ENCODE measurements around the gene CHST11.
"Not testable (repeated sequence)": the region's sequence is repeated elsewhere in the genome, so short reads cannot be mapped to it uniquely, and the experiment has no call there.

The CHST11 gene

DNA sequence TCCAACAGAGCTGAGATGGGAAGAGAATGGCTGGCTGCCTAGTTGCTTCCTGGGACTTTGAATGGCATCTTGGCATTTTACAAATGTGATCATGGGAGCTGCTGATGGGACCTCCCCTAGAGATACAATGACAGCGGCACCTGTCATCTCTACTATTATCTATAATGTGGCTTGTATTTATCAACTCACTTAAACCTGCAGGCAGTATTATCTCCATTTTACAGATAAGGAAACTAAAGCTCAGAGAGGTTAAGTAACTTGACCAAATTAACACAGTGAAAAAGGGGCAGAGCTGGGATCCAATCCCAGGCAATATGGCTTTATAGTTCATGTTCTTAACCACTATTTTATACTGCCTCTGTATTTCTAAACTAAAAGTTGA, 111.7 kb downstream of the CHST11 start:
- no peak for DNase-seq

GRCh38 chr12:104568935-104569334, 112.2 kb downstream of the CHST11 start:
- no peak for DNase-seq

GRCh38 chr12:104569346-104570173, 112.8 kb downstream of the CHST11 start:
- peak; percentile 45 to 55 for DNase-seq

DNA sequence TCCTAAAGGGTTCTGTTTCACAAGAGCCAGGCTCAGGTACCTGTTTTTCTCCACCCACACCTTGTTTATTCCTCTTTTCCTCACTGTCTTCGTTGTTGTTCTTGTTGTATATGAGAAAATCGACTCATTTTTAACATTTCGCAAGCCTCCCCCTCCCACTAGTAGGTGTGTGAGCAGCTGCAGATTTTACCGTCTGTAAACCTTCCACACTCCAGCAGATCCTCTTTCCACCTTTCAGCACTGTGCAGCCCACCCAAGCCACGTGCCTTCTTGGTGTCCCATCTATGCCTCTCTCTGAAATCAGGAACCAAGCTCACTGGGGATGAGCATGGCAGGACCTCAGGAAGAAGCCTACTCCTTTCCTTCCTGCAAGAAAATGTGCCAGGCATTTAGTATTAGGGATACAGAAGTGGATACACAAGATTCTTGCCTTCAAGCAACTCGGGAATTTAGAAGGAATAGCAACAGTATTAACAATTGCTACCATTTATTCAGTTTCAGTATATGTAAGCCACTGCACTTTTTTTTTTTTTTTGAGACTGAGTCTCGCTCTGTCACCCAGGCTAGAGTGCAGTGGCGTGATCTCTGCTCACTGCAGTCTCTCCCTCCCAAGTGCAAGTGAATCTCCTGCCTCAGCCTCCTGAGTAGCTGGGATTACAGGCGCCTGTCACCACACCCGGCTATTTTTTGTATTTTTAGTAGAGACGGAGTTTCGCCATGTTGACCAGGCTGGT, 113.6 kb downstream of the CHST11 start:
- no peak for DNase-seq

DNA sequence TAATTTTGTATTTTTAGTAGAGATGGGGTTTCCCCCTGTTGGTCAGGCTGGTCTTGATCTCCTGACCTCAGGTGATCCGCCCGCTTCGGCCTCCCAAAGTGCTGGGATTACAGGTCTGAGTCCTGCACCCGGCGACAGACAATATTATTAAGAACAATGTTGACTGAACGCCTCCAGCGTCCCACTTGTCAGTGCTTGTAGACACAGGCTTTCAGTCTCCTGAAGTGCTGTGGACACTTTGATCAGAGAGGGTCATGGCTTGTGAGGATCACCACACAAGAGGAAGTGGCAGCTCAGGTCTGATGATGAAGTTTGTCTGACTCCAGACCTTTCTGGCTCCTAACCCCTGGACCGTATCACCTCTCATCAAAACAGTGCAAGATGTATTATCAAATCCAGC, 114.6 kb downstream of the CHST11 start:
- no peak for DNase-seq

DNA sequence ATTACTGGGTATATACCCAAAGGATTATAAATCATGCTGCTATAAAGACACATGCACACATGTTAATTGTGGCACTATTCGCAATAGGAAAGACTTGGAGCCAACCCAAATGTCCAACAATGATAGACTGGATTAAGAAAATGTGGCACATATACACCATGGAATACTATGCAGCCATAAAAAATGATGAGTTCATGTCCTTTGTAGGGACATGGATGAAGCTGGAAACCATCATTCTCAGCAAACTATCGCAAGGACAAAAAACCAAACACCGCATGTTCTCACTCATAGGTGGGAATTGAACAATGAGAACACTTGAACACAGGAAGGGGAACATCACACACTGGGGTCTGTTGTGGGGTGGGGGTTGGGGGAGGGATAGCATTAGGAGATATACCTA, 117.6 kb downstream of the CHST11 start:
- not testable (repeated sequence) for DNase-seq

DNA sequence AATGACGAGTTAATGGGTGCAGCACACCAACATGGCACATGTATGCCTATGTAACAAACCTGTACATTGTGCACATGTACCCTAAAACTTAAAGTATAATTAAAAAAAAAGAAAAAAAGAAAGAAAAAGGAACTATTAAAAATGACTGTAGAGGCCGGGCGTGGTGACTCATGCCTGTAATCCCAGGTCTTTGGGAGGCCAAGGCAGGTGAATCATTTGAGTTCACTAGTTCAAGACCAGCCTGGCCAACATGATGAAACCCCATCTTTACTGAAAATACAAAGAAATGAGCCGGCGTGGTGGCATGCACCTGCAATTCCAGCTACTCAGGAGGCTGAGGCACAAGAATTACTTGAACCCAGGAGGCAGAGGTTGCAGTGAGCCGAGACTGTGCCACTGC, 118.0 kb downstream of the CHST11 start:
- DNase-seq: peak in 1 of 2 experiments; percentile 26

DNA sequence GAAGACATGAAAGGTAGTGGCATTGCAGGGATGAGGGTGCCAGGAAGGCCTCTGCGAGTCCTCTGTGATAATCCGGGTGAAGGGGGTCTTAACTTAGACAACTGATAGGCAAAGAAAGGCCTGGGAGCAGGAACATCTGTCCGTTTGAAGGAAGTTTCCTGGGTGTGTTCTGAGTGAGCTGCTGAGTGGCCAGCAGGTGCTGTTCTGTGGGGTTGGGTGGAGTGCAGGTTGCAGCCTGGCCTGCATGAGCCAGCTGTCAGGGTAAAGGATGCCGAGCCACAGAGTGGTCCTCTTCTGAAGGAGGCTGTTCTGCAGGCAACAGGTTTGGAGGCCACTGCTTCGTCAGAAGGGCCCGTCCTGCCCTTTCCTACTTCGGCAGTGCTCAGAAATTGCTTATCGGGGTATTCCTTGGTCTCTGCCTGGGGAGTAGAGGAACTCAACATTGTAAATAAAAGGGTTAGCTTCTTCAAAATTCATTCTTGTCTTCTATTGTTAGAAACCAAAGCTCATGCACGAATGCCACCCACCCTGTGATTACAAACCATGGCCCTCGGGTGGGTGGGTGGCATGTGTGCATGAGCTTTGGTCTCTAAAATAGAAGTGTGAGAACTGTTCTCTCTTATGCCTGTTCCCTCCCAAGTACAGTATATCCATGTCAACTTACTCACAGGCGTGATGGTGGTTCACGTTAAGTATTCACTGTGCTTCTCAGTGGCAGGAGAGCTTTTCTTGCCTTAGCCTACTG, 118.9 kb downstream of the CHST11 start:
- no peak for DNase-seq

DNA sequence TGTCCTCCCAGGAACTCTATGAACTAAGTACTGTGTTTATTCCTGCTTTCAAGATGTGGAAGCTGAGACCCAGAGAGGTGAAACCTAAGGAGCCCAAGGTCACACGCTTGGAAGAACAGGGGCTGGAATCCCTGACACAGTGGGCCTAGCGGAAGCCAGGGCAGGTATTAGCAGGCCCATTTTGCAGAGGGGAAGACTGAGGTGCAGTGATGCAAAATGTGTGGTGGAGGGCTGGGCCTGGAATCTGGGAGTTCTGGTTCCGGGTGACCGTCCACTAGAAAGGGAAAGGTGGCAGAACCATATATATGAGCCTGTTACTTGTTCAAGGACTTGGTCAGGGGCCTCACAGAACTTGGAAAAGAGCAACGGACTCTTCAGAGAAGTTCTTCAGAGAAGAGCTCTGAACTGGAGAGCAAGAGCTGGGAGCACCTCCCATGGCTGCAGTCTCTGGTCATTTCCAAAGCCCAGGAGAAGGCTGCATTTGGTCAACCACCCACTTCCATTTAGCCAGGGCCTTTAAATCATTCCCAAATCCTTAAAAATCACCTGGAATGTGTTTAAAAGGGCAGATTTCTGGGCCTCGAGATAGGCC, 119.5 kb downstream of the CHST11 start:
- DNase-seq: no peak

DNA sequence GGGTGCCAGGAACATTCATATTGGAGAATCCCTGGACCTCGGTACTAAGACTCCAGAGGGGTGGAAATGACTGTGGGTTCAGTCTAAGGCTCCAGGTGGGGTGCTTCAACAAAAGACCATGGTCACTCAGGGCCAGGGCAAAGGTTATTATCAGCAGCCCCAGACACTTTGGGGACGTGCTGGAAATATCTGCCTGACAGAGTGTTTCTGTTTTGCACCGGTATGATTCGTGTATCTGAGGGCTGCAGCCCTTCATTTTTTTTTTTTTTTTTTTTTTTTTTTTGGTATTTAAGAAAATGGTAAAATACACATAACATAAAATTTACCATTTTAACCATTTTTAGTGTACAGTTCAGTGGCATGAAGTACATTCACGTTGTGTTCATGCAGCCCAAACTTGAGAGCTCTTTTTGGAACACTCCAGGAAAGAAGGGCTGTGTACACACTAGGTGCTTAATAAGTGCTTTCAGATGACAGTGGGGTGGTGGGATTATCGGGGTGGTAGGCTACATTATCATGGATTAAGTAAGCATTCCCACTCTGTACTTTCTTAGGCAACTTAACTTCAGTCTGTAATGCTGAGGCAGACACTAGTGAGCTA, 120.3 kb downstream of the CHST11 start:
- no peak for DNase-seq

GRCh38 chr12:104577581-104577981, 120.8 kb downstream of the CHST11 start:
- no peak for DNase-seq

GRCh38 chr12:104578453-104578852, 121.7 kb downstream of the CHST11 start:
- peak; percentile 37 to 49 for DNase-seq

DNA sequence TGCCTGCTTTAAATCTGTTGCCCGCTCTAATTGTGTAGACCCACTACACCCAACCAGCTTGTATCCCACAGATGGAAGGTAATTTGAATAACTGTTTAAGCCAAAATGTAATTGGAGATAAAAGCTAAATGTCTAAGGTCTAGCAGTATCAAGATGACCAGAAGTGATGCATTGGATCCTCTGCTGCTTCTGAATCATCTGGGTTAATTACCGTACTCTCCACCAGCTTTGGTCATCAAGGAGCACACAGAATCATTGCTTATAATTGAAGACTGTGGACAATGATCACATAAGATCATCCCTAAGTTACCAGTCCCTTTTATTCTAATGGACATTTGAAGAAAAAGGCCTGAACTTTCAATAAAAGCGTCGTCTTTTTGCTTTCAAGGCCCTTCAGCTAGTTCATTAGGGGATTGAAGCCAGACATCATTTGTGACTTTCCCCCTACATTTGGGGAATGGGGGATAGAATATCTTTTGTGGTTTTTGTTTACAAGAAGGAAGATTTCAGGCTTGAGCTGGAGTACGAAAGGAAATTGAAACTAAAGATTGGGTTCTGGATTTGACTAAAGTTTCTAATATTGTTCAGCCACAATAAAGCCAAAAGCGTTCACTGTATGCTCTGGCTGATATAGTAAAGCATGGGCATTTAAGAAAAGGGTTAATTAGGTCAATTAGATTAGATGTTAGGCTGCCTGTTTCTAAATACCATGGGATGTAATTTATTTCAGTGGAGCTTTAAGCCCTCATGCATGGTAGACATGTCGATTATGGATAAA, 123.2 kb downstream of the CHST11 start:
- no peak for DNase-seq

DNA sequence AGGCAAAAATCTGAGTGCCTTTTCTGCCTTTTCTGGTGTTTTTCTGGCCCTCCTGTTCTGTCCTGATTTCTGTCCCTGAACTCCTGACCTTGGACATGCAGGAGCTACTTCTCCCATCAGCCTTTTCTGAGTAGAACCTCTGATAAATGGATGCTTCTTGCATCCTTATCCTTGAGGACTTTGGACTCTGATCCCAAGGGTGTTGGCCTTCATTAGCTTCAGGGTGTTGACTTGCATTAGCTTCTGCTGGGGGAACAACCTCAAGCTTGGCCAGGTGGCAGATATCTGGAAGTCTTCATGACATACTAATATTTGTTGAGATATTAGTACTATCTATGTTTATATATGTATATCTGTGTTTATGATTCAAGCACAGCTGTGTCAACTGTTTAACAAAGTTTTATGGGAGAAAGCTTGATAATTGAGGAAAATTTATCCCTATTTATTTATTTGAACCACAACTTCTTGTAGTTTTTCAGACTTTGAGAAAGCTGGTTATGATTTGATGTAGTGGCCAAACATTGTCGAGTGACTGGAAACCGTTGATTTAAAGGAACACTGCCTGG, 124.3 kb downstream of the CHST11 start:
- DNase-seq: no peak

- DNase-seq: no peak
These were observed 126.0 kb downstream of the CHST11 start for GRCh38 chr12:104582739-104583138.

DNA sequence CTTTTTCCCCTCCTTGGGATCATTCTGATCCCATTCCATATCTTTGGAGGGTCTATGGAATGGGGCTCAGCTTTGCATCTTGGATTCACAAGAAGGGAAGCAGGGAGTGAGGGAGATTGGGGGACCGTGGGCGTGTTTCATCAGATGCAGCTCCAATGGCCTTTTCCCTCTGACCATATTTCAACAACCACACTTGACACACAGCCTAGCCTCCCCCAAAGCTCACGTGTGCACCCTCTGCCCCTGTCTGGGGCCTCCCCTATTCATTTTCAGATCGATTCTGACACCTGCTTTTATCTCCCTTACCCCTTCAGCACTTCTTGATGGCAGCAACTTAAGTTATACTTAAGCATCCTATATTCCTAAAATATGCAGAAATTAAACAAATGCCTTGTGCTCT, 126.6 kb downstream of the CHST11 start:
- DNase-seq: no peak

DNA sequence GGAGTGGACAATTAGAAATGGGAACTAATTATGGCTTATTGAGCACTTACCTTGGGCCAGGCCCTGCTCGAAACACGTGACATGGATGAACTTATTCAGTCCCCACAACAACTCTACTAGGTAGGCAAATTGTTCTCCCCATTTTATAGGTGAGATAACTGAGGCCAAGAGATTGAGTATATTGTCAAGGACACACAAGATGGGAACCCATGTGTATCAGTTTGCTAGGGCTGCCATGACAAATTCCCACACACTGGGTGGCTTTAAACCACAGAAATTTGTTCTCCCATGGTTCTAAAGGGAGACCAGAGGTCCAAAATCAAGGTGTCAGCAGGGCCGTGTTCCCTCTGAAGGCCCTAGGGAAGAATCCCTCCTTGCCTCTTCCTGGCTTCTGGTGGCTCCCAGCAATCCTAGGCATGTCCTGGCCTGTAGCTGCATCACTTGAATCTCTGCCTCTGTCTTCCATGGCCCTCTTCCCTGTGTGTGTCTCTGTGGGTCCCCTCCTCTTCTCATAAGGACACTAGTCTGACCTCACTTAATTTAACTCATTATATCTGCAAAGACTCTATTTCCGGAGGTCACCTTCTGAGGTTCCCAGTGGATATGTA, 128.8 kb downstream of the CHST11 start:
- DNase-seq: no peak

GRCh38 chr12:104586351-104586919, 129.7 kb downstream of the CHST11 start:
- DNase-seq: no peak

DNA sequence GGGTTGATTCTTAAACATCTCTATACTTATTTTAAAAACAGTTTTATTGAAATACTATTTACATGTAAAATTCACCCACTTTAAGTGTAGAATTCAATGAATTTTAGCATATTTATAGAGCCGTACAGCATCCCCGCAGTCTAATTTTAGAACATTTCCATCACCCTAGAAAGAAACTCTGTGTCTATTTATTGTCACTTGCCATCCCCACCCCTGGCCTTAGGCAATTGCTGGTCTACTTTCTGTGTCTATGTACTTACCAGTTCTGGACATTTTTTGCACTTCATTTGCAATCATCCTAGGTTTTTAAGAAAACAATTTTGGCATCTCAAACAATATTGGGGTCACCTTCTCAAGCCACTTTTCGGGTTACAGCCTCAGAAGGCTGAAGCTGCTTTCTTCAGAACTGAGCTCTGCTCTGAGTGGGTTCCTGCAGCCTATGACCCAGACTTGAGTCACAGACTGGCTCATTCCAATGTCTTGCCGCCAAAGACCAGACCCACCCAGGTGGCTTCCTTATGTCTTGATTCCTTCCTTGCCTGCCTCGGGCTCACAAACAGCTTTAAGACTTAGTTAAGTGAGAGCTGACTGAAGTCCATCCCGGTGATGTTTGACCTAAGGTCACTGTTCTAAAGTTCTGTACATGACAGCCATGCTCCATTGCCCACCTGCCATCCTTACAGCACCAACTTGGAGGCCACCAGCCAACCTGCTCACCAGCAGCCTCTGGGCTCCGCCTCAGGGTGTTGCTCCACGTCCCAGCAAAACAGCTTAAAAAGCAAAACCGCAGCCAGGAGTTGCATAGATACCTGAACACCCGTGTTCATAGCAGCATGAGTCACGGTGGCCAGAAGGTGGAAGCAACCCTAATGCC, 131.5 kb downstream of the CHST11 start:
- no peak for DNase-seq

Data from activated T-cell treated with anti-CD3 and anti-CD28 coated beads, Interleukin-2, amount 50 U/mL, for 48 hours (primary cell).